Measurements from ENCODE around the gene CAMTA1. TPM values are rescaled to one million over a fixed set of nuclear protein-coding genes. Genes with fewer than 3 reads are reported as not detected.
A peak's percentile ranks its signal among the peaks of the same experiment; 100 is the strongest.

Gene CAMTA1
- total and polyA plus RNA-seq, 4 donors = 18.0 to 93.5 (median 35.8) TPM

DNA sequence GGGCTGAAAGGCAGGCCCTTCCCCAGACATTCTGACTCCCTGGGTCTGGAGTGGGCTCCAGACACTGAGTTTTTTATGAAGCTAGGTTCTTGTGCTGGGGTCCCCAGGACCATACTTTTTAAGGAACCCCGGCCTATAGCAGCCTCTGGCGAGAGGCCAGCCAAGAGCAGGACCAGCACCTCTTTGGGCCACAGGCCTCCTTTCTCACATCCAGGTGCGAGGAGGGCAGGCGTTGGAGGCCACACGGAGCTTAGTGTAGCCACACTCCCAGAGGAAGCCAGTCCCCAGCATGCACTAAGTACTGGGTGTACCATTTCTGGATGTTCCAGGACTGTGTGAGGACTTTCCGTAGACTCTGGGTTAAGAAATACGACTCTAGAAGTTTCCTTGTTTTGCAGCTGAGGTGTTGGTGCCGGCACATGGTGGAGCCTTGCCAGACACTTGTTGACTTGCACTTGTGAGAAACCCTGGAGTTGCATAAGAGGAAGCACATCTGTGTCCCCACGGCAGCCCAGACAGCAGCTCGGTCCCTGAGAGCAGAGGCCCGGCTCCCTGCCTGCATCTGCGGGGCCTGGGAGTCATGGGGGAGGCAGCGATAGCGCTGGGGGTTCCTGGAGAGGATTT is 863.6 kb downstream of the CAMTA1 start:
- H3K27ac ChIP-seq (ENCODE audit: low read depth in 1 of 2, low read length in 2 of 2) = no peak overlapping the region
- H3K4me3 ChIP-seq (ENCODE audit: low read depth in 1 of 3, low read length in 3 of 3) = no peak overlapping the region
- 47% methylated on average over 14 of the region's 14 CpGs for WGBS
- H3K9me3 ChIP-seq (ENCODE audit: control insufficient read depth in 4 of 4, low read length in 3 of 4) = no peaks in the 10 kb centered on the region
- H3K36me3 ChIP-seq (ENCODE audit: control insufficient read depth in 4 of 4, insufficient read depth in 3 of 4, low read depth in 1 of 4, low read length in 3 of 4) = no peaks in the 10 kb centered on the region
- peaks cover 0 to 11% (median 5%) of the 10 kb centered on the region in 4 donors for H3K4me1 ChIP-seq (ENCODE audit: control insufficient read depth in 4 of 4, insufficient read depth in 4 of 4, low read length in 3 of 4)
- no peak overlapping the region for H3K9ac ChIP-seq (ENCODE audit: low read depth in 1 of 2, low read length in 2 of 2)
- TF ChIP-seq RXRA (IDR thresholded peaks at IDR 0.05) = no peak
- TF ChIP-seq GABPA (IDR thresholded peaks at IDR 0.05 in 1 of 2, conservative IDR thresholded peaks at IDR 0.05 in 1 of 2) = no peak
- TF ChIP-seq EGR1 (IDR thresholded peaks at IDR 0.05; ENCODE audit: low read depth in 2 of 2) = no peak
- TF ChIP-seq, protein P1, sequence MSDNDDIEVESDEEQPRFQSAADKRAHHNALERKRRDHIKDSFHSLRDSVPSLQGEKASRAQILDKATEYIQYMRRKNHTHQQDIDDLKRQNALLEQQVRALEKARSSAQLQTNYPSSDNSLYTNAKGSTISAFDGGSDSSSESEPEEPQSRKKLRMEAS (IDR thresholded peaks at IDR 0.05) = no peak
- TF ChIP-seq NR2F2 (IDR thresholded peaks at IDR 0.05) = no peak
- TF ChIP-seq, protein P2, sequence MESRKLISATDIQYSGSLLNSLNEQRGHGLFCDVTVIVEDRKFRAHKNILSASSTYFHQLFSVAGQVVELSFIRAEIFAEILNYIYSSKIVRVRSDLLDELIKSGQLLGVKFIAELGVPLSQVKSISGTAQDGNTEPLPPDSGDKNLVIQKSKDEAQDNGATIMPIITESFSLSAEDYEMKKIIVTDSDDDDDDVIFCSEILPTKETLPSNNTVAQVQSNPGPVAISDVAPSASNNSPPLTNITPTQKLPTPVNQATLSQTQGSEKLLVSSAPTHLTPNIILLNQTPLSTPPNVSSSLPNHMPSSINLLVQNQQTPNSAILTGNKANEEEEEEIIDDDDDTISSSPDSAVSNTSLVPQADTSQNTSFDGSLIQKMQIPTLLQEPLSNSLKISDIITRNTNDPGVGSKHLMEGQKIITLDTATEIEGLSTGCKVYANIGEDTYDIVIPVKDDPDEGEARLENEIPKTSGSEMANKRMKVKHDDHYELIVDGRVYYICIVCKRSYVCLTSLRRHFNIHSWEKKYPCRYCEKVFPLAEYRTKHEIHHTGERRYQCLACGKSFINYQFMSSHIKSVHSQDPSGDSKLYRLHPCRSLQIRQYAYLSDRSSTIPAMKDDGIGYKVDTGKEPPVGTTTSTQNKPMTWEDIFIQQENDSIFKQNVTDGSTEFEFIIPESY (IDR thresholded peaks at IDR 0.05) = no peak
- no peak for TF ChIP-seq TAF1 (conservative IDR thresholded peaks at IDR 0.05)
- no peak for TF ChIP-seq HNF4G (IDR thresholded peaks at IDR 0.05)
- TF ChIP-seq, protein P3, sequence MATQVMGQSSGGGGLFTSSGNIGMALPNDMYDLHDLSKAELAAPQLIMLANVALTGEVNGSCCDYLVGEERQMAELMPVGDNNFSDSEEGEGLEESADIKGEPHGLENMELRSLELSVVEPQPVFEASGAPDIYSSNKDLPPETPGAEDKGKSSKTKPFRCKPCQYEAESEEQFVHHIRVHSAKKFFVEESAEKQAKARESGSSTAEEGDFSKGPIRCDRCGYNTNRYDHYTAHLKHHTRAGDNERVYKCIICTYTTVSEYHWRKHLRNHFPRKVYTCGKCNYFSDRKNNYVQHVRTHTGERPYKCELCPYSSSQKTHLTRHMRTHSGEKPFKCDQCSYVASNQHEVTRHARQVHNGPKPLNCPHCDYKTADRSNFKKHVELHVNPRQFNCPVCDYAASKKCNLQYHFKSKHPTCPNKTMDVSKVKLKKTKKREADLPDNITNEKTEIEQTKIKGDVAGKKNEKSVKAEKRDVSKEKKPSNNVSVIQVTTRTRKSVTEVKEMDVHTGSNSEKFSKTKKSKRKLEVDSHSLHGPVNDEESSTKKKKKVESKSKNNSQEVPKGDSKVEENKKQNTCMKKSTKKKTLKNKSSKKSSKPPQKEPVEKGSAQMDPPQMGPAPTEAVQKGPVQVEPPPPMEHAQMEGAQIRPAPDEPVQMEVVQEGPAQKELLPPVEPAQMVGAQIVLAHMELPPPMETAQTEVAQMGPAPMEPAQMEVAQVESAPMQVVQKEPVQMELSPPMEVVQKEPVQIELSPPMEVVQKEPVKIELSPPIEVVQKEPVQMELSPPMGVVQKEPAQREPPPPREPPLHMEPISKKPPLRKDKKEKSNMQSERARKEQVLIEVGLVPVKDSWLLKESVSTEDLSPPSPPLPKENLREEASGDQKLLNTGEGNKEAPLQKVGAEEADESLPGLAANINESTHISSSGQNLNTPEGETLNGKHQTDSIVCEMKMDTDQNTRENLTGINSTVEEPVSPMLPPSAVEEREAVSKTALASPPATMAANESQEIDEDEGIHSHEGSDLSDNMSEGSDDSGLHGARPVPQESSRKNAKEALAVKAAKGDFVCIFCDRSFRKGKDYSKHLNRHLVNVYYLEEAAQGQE (IDR thresholded peaks at IDR 0.05) = no peak
- no peak for TF ChIP-seq JUND (IDR thresholded peaks at IDR 0.05)
- TF ChIP-seq, protein P4, sequence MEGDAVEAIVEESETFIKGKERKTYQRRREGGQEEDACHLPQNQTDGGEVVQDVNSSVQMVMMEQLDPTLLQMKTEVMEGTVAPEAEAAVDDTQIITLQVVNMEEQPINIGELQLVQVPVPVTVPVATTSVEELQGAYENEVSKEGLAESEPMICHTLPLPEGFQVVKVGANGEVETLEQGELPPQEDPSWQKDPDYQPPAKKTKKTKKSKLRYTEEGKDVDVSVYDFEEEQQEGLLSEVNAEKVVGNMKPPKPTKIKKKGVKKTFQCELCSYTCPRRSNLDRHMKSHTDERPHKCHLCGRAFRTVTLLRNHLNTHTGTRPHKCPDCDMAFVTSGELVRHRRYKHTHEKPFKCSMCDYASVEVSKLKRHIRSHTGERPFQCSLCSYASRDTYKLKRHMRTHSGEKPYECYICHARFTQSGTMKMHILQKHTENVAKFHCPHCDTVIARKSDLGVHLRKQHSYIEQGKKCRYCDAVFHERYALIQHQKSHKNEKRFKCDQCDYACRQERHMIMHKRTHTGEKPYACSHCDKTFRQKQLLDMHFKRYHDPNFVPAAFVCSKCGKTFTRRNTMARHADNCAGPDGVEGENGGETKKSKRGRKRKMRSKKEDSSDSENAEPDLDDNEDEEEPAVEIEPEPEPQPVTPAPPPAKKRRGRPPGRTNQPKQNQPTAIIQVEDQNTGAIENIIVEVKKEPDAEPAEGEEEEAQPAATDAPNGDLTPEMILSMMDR (IDR thresholded peaks at IDR 0.05; ENCODE audit: low read depth, low read length, missing input control) = no peak
- no peak for TF ChIP-seq RAD21 (IDR thresholded peaks at IDR 0.05)
- TF ChIP-seq SP1 (IDR thresholded peaks at IDR 0.05) = no peak
- TF ChIP-seq FOXA1 (IDR thresholded peaks at IDR 0.05) = no peak
- TF ChIP-seq, protein P5, sequence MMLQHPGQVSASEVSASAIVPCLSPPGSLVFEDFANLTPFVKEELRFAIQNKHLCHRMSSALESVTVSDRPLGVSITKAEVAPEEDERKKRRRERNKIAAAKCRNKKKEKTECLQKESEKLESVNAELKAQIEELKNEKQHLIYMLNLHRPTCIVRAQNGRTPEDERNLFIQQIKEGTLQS (IDR thresholded peaks at IDR 0.05) = no peak
- TF ChIP-seq HNF4A (conservative IDR thresholded peaks at IDR 0.05) = no peak
- H3K27me3 ChIP-seq (ENCODE audit: control insufficient read depth in 4 of 4, insufficient read depth in 4 of 4, low read length in 3 of 4) = no peaks in the 10 kb centered on the region
- peak; percentile 39 for DNase-seq (ENCODE audit: low spot score)

Measured in liver (tissue), 9 donors.